Measurements from ENCODE around the gene HAO1.
A peak's percentile ranks its signal among the peaks of the same experiment; 100 is the strongest.
"Not testable (repeated sequence)": the region's sequence is repeated elsewhere in the genome, so short reads cannot be mapped to it uniquely, and the experiment has no call there.

HAO1 gene

GRCh38 chr20:7940341-7940740 lies at the start of gene HAO1:
HAO1 (minus strand) TSS chr20:7940458; CDS start chr20:7940422, 36 bp downstream.
- FAIRE-seq = no peak

GRCh38 chr20:7989379-7989778 lies 49.1 kb upstream of the HAO1 start:
- peak; percentile 90 for FAIRE-seq

GRCh38 chr20:7985916-7986315 lies 45.7 kb upstream of the HAO1 start:
- no peak for FAIRE-seq

- FAIRE-seq = no peak
Observed at GRCh38 chr20:7984192-7984591, 43.9 kb upstream of the HAO1 start.

GRCh38 chr20:7981374-7981773 lies 41.1 kb upstream of the HAO1 start:
- FAIRE-seq = no peak

GRCh38 chr20:7980332-7981046 lies 40.2 kb upstream of the HAO1 start:
- peak; percentile 68 for FAIRE-seq

GRCh38 chr20:7977709-7978108 lies 37.5 kb upstream of the HAO1 start:
- FAIRE-seq = no peak

- FAIRE-seq = no peak
Observed at GRCh38 chr20:7975851-7976414, 35.7 kb upstream of the HAO1 start.

GRCh38 chr20:7974785-7975435 lies 34.7 kb upstream of the HAO1 start:
- no peak for FAIRE-seq

GRCh38 chr20:7971536-7972280 lies 31.4 kb upstream of the HAO1 start:
- FAIRE-seq = no peak

- no peak for FAIRE-seq
Observed at GRCh38 chr20:7967199-7967844, 27.1 kb upstream of the HAO1 start.

- no peak for FAIRE-seq
Observed at GRCh38 chr20:7966176-7966575, 25.9 kb upstream of the HAO1 start.

- FAIRE-seq = no peak
Observed at GRCh38 chr20:7959484-7959883, 19.2 kb upstream of the HAO1 start.

- not testable (repeated sequence) for FAIRE-seq
Observed at GRCh38 chr20:7956561-7956960, 16.3 kb upstream of the HAO1 start.

GRCh38 chr20:7950387-7950786 lies 10.1 kb upstream of the HAO1 start:
- no peak for FAIRE-seq

GRCh38 chr20:7943891-7944290 lies 3.6 kb upstream of the HAO1 start:
- no peak for FAIRE-seq

- FAIRE-seq = no peak
Observed at GRCh38 chr20:7939663-7940062, 595 bp downstream of the HAO1 start.

GRCh38 chr20:7938058-7938457 lies 2.2 kb downstream of the HAO1 start:
- no peak for FAIRE-seq

- FAIRE-seq = no peak
Observed at GRCh38 chr20:7937328-7937727, 2.9 kb downstream of the HAO1 start.

- no peak for FAIRE-seq
Observed at GRCh38 chr20:7935027-7935551, 5.2 kb downstream of the HAO1 start.

- no peak for FAIRE-seq
Observed at GRCh38 chr20:7933346-7933745, 6.9 kb downstream of the HAO1 start.

GRCh38 chr20:7930343-7930742 lies 9.9 kb downstream of the HAO1 start:
- FAIRE-seq = no peak

- FAIRE-seq = peak; percentile 73
Observed at GRCh38 chr20:7926767-7927166, 13.5 kb downstream of the HAO1 start.

Measured in A204.1 (cell line).